Measurements from ENCODE around the gene FAM20C. TPM values are rescaled to one million over a fixed set of nuclear protein-coding genes. Genes with fewer than 3 reads are reported as not detected.
A peak's percentile ranks its signal among the peaks of the same experiment; 100 is the strongest.

Gene FAM20C
- polyA plus RNA-seq, 2 donors: 6.9 to 11.5 TPM

- H3K4me1 ChIP-seq (ENCODE audit: control insufficient read depth in 2 of 2, insufficient read depth in 2 of 2, low read length in 1 of 2): peaks cover 0 to 2% of the 10 kb centered on the region in 2 donors
- no peaks in the 10 kb centered on the region for H3K27me3 ChIP-seq (ENCODE audit: control insufficient read depth in 1 of 2, insufficient read depth in 2 of 2, low read length in 2 of 2)
- H3K36me3 ChIP-seq (ENCODE audit: control insufficient read depth in 2 of 2, insufficient read depth in 2 of 2, low read length in 1 of 2): no peaks in the 10 kb centered on the region
- WGBS, 2 donors: 83 to 88% methylated on average over 29 of the region's 29 CpGs
- H3K27ac ChIP-seq (ENCODE audit: low read depth in 2 of 2, low read length in 1 of 2): no peak overlapping the region
- H3K4me3 ChIP-seq (ENCODE audit: low read depth in 1 of 2, low read length in 2 of 2): no peak overlapping the region
- no peaks in the 10 kb centered on the region for H3K9me3 ChIP-seq (ENCODE audit: control insufficient read depth in 2 of 2, insufficient read depth in 1 of 2, low read depth in 1 of 2, low read length in 1 of 2)
These were observed 19.0 kb upstream of the FAM20C start for GRCh38 chr7:173209-173918.

- H3K9me3 ChIP-seq (ENCODE audit: control insufficient read depth in 2 of 2, insufficient read depth in 1 of 2, low read depth in 1 of 2, low read length in 1 of 2): no peaks in the 10 kb centered on the region
- H3K4me3 ChIP-seq (ENCODE audit: low read depth in 1 of 2, low read length in 2 of 2): no peak overlapping the region
- WGBS, 2 donors: 36% methylated on average over 2 of the region's 2 CpGs
- H3K27me3 ChIP-seq (ENCODE audit: control insufficient read depth in 1 of 2, insufficient read depth in 2 of 2, low read length in 2 of 2): no peaks in the 10 kb centered on the region
- H3K4me1 ChIP-seq (ENCODE audit: control insufficient read depth in 2 of 2, insufficient read depth in 2 of 2, low read length in 1 of 2): peaks cover 0 to 2% of the 10 kb centered on the region in 2 donors
- no peaks in the 10 kb centered on the region for H3K36me3 ChIP-seq (ENCODE audit: control insufficient read depth in 2 of 2, insufficient read depth in 2 of 2, low read length in 1 of 2)
- peak overlapping the region in 1 of 2 donors; percentile 11 for H3K27ac ChIP-seq (ENCODE audit: low read depth in 2 of 2, low read length in 1 of 2)
These were observed 17.7 kb upstream of the FAM20C start for GRCh38 chr7:174716-175115.

- no peak overlapping the region for H3K4me3 ChIP-seq (ENCODE audit: low read depth in 1 of 2, low read length in 2 of 2)
- H3K36me3 ChIP-seq (ENCODE audit: control insufficient read depth in 2 of 2, insufficient read depth in 2 of 2, low read length in 1 of 2): no peaks in the 10 kb centered on the region
- H3K27me3 ChIP-seq (ENCODE audit: control insufficient read depth in 1 of 2, insufficient read depth in 2 of 2, low read length in 2 of 2): no peaks in the 10 kb centered on the region
- no peaks in the 10 kb centered on the region for H3K9me3 ChIP-seq (ENCODE audit: control insufficient read depth in 2 of 2, insufficient read depth in 1 of 2, low read depth in 1 of 2, low read length in 1 of 2)
- 92% methylated on average over 11 of the region's 11 CpGs for WGBS, 2 donors
- H3K4me1 ChIP-seq (ENCODE audit: control insufficient read depth in 2 of 2, insufficient read depth in 2 of 2, low read length in 1 of 2): peaks cover 0 to 2% of the 10 kb centered on the region in 2 donors
- H3K27ac ChIP-seq (ENCODE audit: low read depth in 2 of 2, low read length in 1 of 2): no peak overlapping the region
These were observed 16.4 kb upstream of the FAM20C start for GRCh38 chr7:175955-176354.

- WGBS, 2 donors: 83 to 85% methylated on average over 9 of the region's 9 CpGs
These were observed 16.0 kb upstream of the FAM20C start for GRCh38 chr7:176381-176780.

GRCh38 chr7:176786-177459 lies 15.4 kb upstream of the FAM20C start:
- no peaks in the 10 kb centered on the region for H3K36me3 ChIP-seq (ENCODE audit: control insufficient read depth in 2 of 2, insufficient read depth in 2 of 2, low read length in 1 of 2)
- H3K4me3 ChIP-seq (ENCODE audit: low read depth in 1 of 2, low read length in 2 of 2): no peak overlapping the region
- 87 to 89% methylated on average over 21 of the region's 21 CpGs for WGBS, 2 donors
- H3K27me3 ChIP-seq (ENCODE audit: control insufficient read depth in 1 of 2, insufficient read depth in 2 of 2, low read length in 2 of 2): no peaks in the 10 kb centered on the region
- H3K4me1 ChIP-seq (ENCODE audit: control insufficient read depth in 2 of 2, insufficient read depth in 2 of 2, low read length in 1 of 2): peaks cover 0 to 2% of the 10 kb centered on the region in 2 donors
- H3K27ac ChIP-seq (ENCODE audit: low read depth in 2 of 2, low read length in 1 of 2): no peak overlapping the region
- H3K9me3 ChIP-seq (ENCODE audit: control insufficient read depth in 2 of 2, insufficient read depth in 1 of 2, low read depth in 1 of 2, low read length in 1 of 2): no peaks in the 10 kb centered on the region

More at GRCh38 chr7:176381-176780, 16.0 kb upstream of the FAM20C start:
- H3K27me3 ChIP-seq (ENCODE audit: control insufficient read depth in 1 of 2, insufficient read depth in 2 of 2, low read length in 2 of 2): no peaks in the 10 kb centered on the region
- no peak overlapping the region for H3K4me3 ChIP-seq (ENCODE audit: low read depth in 1 of 2, low read length in 2 of 2)
- H3K36me3 ChIP-seq (ENCODE audit: control insufficient read depth in 2 of 2, insufficient read depth in 2 of 2, low read length in 1 of 2): no peaks in the 10 kb centered on the region
- H3K4me1 ChIP-seq (ENCODE audit: control insufficient read depth in 2 of 2, insufficient read depth in 2 of 2, low read length in 1 of 2): peaks cover 0 to 2% of the 10 kb centered on the region in 2 donors
- no peak overlapping the region for H3K27ac ChIP-seq (ENCODE audit: low read depth in 2 of 2, low read length in 1 of 2)
- H3K9me3 ChIP-seq (ENCODE audit: control insufficient read depth in 2 of 2, insufficient read depth in 1 of 2, low read depth in 1 of 2, low read length in 1 of 2): no peaks in the 10 kb centered on the region

- no peaks in the 10 kb centered on the region for H3K9me3 ChIP-seq (ENCODE audit: control insufficient read depth in 2 of 2, insufficient read depth in 1 of 2, low read depth in 1 of 2, low read length in 1 of 2)
- no peaks in the 10 kb centered on the region for H3K36me3 ChIP-seq (ENCODE audit: control insufficient read depth in 2 of 2, insufficient read depth in 2 of 2, low read length in 1 of 2)
- H3K4me1 ChIP-seq (ENCODE audit: control insufficient read depth in 2 of 2, insufficient read depth in 2 of 2, low read length in 1 of 2): peaks cover 0 to 2% of the 10 kb centered on the region in 2 donors
- H3K27me3 ChIP-seq (ENCODE audit: control insufficient read depth in 1 of 2, insufficient read depth in 2 of 2, low read length in 2 of 2): no peaks in the 10 kb centered on the region
- H3K4me3 ChIP-seq (ENCODE audit: low read depth in 1 of 2, low read length in 2 of 2): no peak overlapping the region
- no peak overlapping the region for H3K27ac ChIP-seq (ENCODE audit: low read depth in 2 of 2, low read length in 1 of 2)
- WGBS, 2 donors: 85 to 91% methylated on average over 28 of the region's 28 CpGs
These were observed 13.9 kb upstream of the FAM20C start for GRCh38 chr7:178444-178843.

GRCh38 chr7:179209-179681 lies 13.1 kb upstream of the FAM20C start:
- WGBS, 2 donors: 71 to 82% methylated on average over 19 of the region's 19 CpGs

GRCh38 chr7:179948-180694 lies 12.2 kb upstream of the FAM20C start:
- no peaks in the 10 kb centered on the region for H3K9me3 ChIP-seq (ENCODE audit: control insufficient read depth in 2 of 2, insufficient read depth in 1 of 2, low read depth in 1 of 2, low read length in 1 of 2)
- WGBS, 2 donors: 86 to 92% methylated on average over 22 of the region's 22 CpGs
- H3K27ac ChIP-seq (ENCODE audit: low read depth in 2 of 2, low read length in 1 of 2): no peak overlapping the region
- no peaks in the 10 kb centered on the region for H3K27me3 ChIP-seq (ENCODE audit: control insufficient read depth in 1 of 2, insufficient read depth in 2 of 2, low read length in 2 of 2)
- H3K4me1 ChIP-seq (ENCODE audit: control insufficient read depth in 2 of 2, insufficient read depth in 2 of 2, low read length in 1 of 2): peaks cover 0 to 2% of the 10 kb centered on the region in 2 donors
- no peak overlapping the region for H3K4me3 ChIP-seq (ENCODE audit: low read depth in 1 of 2, low read length in 2 of 2)
- H3K36me3 ChIP-seq (ENCODE audit: control insufficient read depth in 2 of 2, insufficient read depth in 2 of 2, low read length in 1 of 2): no peaks in the 10 kb centered on the region

More at GRCh38 chr7:179209-179681, 13.1 kb upstream of the FAM20C start:
- no peak overlapping the region for H3K27ac ChIP-seq (ENCODE audit: low read depth in 2 of 2, low read length in 1 of 2)
- H3K9me3 ChIP-seq (ENCODE audit: control insufficient read depth in 2 of 2, insufficient read depth in 1 of 2, low read depth in 1 of 2, low read length in 1 of 2): no peaks in the 10 kb centered on the region
- no peaks in the 10 kb centered on the region for H3K36me3 ChIP-seq (ENCODE audit: control insufficient read depth in 2 of 2, insufficient read depth in 2 of 2, low read length in 1 of 2)
- no peak overlapping the region for H3K4me3 ChIP-seq (ENCODE audit: low read depth in 1 of 2, low read length in 2 of 2)
- no peaks in the 10 kb centered on the region for H3K27me3 ChIP-seq (ENCODE audit: control insufficient read depth in 1 of 2, insufficient read depth in 2 of 2, low read length in 2 of 2)
- peaks cover 0 to 2% of the 10 kb centered on the region in 2 donors for H3K4me1 ChIP-seq (ENCODE audit: control insufficient read depth in 2 of 2, insufficient read depth in 2 of 2, low read length in 1 of 2)

- Histone ChIP-seq H3K4me1 (ENCODE audit: control insufficient read depth in 2 of 2, insufficient read depth in 2 of 2, low read length in 1 of 2) (no peaks in the 10 kb centered on the region), H3K9me3 (ENCODE audit: control insufficient read depth in 2 of 2, insufficient read depth in 1 of 2, low read depth in 1 of 2, low read length in 1 of 2) (no peaks in the 10 kb centered on the region), H3K36me3 (ENCODE audit: control insufficient read depth in 2 of 2, insufficient read depth in 2 of 2, low read length in 1 of 2) (no peaks in the 10 kb centered on the region), H3K4me3 (ENCODE audit: low read depth in 1 of 2, low read length in 2 of 2) (no peak overlapping the region), H3K27me3 (ENCODE audit: control insufficient read depth in 1 of 2, insufficient read depth in 2 of 2, low read length in 2 of 2) (no peaks in the 10 kb centered on the region), H3K27ac (ENCODE audit: low read depth in 2 of 2, low read length in 1 of 2) (no peak overlapping the region)
- 92 to 93% methylated on average over 16 of the region's 16 CpGs for WGBS, 2 donors
These were observed 10.6 kb upstream of the FAM20C start for GRCh38 chr7:181738-182137.

All from esophagus (tissue), 2 donors.